Measurements from ENCODE around the gene PGLYRP3.

PGLYRP3 gene

DNA sequence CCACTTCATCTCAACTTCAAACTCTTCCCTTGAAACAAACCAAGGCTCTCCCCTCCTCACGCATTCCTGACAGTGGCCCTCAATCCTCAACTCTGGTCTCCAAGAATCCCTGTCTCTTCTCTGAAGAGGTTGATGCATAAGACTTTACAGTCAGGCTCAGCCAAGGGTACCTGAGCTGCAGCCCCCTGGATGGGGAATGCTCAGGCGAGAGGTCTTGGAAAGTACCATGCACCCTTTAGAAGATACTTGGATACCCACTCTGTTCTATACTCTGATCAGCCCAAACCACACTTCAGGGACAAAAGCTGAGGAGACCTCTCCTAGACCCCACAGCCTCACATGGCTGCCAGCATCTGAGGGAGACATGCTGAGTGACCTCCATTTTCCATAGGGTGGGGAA is 536 bp upstream of the PGLYRP3 start:
- DNase-seq = no peak

DNA sequence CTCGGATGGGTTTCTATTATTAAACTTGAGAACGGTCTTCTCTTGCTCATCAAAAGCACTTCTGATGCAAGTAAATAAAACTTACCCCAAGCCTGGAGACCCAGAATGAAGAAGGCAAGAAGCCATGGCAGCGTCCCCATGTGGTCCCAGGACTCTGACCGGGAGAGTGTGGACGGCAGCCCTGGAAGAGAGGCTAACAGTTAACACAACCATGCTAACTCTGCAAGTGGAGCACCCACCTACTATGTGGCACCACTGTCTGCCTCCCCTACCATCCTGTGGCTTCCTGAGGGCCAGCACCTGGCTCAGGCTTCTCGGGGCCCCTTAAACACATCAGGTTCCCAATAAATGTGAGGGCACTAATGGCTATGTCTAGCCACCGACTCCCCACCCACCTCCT is 2.2 kb downstream of the PGLYRP3 start:
- no peak for DNase-seq

DNA sequence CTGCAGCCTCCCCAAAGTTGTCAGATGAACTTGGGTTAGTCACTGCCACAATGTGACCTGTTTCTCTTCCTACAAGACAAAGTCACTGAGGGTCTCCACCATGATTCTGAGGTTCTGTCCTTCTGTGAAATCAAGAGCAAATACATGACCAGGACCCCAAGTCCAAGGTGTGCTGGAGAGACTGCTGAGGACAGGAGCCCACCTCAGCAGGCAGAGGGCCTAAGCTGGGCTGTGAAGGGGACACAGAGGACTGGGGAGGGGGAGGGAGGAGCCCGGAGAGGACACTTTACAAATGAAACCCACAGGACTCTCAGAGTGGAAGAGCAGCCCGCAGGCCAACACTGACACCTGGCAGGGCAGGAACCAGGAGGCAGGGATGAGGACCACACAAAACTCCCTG is 3.3 kb downstream of the PGLYRP3 start:
- DNase-seq = no peak

DNA sequence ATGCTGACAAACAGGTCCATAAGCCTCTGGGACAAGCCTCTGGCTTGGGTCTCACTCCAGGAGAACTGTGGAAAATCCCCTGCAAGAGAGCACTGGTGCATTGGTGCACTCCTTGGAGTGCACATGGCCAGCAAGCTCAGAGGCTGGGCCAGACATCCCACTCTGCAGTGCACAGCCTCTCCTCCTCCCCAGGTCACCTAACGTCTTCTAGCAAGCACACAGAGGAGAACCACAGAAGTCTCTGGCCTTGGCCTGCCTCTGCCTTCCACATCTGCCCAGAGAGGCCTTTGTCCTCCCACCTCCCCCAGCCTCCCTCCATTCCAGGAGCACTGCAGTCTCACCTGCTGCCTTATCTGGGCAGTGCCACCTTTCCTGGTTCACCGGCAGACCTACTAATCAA is 4.2 kb downstream of the PGLYRP3 start:
- DNase-seq = no peak

DNA sequence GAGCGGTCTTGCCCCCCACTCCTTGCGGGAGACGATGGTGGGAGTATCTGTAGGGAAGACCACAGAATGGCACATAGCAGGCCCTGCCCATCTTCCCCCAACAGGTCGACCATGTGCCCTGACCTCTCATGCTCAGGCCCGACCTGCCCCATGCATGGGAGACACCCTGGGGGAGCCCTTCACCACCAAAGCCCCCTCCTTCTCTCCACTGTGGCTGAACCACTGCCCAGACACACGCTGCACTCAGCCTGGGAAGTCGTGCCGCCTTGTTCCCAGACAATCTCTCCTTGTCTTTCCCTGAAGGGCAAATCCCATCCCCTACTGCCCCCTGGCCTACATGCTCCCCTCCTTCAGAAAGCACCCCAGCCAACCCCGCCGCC is 5.5 kb downstream of the PGLYRP3 start:
- DNase-seq = no peak

DNA sequence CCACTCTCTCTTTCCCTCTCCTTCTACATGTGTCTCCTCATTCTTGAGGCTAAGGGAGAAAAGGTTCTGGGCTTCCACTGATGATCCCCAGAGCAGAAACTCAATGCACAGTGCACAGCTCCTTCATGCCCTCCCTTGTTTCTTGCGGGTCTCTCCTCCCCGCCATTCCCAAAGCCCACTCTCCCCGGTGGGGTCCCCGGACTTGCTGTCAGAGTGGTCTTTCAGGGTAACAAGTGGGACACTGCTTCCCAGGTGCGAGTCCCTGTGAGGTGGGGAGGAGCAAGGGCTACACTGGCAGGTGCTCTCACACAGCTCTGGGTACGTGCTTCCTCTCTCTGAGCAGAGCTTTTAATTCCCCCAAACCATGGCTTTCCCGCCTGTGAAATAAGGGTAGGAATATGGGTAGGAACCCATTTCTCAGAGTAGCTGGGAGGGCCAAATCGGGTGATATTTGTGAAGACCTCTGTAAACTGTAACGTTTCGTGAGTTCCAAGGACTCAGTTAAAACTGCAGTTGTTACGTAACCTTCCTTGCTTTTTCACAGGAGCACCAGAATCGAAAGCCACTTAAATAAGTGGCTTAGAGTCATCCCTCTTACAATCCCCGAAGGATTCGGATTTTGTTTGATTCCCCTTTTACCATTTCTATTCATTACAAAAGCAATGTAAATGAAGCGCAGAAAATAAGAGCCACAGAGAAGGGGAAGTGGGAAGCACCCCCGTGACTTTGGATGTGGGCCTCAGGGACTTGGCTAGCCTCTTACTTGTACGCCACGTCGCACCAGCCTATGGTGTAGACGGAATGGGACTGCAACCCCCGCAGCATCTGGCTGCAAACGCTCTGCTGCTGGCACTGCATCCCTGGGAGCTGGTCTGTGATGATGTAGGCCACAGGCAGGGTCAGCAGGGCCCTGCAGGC is 6.2 kb downstream of the PGLYRP3 start:
- no peak for DNase-seq

DNA sequence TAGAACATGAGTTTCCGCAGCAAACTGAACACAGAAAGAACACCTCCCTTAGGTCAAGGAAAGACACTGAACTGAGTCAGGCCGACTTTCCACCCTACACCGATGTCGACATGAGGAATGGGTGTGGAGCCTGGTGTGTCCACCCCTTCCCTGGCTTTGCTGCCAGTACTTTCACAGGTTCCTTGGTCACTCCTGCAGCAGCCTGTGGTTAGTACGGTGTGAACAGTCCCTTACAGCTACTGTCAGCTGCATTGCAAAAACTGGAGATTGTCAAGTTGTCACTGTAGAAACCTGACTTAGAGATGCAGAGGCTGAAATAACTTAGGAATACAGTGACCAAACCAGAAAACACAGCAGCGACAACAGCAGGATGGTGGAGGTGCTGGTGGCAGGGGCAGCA is 7.1 kb downstream of the PGLYRP3 start:
- DNase-seq = no peak

DNA sequence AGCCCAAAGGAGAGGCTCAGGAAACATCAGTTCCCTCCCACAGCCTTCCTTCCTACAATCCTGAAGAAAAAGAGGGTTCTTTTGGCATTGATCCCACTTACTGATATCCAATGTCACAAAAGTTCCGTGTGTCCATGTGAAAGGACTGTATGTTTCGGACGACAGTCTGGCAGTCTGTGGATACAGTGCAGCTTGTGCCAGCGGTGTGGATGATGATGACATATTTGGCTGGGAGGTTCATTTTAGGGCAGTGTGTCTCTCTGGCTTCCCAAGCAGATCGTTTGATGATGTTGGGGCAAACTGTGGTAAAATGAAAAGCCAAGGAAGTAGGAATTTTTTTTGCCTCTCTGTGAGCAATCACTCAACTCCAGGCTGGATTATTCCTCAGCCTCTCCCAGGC is 10.4 kb downstream of the PGLYRP3 start:
- no peak for DNase-seq

DNA sequence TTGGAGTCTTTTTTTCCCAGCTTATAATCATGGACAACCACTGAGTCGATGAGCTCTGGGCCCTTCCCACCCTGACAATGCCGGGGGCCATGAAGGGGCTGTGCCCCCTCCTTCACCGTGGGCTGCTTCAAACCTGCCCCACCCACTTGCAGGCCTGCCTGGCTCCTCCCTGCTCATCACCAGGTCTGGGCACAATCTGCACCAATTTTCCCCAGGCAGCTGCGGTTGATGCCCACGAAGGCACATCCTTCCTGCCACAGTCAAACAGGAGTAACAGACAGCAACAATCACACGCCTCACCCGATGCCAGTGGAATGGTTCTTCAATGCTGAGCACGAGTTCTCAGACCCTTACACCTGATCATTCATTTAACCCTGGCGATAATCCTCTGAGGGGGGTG is 18.9 kb downstream of the PGLYRP3 start:
- no peak for DNase-seq

DNA sequence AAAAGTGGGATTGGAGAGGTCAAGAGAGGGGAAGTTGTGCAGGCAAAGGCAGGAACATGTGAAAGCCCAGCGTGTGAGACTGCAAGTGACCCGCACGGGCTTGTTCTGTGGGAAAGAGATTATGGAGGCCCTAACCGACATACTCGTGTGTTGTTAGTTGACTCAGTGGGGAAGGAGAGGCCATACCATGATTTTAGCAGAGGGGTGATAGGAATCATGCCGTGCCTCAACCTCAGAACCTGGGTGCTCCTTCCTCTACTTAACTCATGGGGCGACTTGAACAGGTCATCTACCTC is 19.3 kb downstream of the PGLYRP3 start:
- DNase-seq = no peak

DNA sequence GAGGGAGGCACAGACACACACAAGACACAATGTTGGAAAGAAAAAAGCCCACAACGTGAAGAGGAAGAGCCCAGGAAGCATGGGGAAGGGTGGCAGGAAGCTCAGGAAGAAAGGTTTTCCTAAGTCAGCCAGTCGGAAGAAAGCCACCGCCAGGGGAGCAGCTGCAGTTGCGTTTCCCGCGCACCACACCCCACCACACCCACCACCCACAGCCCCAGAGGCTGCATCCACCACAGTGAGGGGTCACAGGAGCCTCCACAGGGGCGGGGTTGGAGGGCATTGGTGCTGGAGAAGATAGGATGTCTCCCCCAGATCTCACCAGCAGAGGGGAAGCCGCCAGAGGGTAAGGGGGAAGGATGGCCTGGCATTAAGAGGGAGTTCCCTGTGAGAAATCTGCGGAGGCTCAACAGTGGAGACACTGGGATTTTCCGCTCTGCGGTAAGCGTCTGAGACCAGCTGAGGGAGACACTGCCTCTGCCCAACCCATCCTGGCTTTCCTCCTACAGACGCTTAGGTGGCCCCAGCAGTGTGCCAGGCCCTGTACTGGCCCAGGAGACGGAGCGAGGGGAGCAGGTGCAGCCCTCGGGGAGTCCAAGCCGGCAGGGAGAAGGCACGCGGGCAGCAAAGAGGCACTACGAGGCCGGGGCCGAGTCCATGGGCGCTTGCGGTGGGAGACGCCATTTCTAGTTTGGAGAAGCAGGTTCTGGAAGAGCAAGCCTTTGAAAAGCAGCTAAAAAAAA is 19.8 kb downstream of the PGLYRP3 start:
- no peak for DNase-seq

DNA sequence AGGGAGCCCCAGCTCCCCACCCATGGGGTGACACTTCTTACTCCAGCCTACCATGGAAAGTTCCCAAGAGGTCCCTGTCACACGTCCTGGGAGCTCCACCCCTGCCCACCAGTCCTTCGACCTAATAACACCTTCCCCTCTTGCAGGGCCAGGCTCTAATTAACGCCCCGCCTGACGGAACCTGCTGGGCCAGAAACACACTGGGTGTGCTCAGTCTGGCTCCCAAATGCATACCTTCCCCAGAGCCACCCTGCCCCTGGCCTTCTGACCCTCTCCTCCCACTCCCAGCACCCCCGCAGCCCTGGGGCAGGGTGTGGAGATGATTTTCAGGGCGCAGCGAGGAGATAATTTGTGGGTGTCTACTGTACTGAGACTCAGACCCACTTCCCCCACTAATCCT is 20.6 kb downstream of the PGLYRP3 start:
- no peak for DNase-seq

DNA sequence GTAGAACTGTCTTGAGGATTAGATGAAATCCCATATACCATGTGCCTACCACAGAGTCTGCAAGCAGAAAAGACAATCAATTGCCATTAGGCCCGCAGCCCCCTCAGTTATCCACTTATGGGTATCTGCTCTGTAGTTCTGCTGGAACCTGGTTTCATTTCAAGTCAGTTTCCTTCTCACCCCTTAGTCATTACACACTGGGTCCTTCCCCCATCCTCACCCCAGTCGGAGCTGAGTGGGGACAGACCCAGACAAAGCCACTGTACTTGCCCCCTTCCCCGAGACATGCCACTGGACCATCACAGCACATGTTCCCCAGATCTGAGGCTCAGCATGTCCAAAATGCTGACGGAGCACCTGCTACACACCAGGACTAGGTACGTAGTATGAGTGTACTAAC is 21.2 kb downstream of the PGLYRP3 start:
- no peak for DNase-seq

DNA sequence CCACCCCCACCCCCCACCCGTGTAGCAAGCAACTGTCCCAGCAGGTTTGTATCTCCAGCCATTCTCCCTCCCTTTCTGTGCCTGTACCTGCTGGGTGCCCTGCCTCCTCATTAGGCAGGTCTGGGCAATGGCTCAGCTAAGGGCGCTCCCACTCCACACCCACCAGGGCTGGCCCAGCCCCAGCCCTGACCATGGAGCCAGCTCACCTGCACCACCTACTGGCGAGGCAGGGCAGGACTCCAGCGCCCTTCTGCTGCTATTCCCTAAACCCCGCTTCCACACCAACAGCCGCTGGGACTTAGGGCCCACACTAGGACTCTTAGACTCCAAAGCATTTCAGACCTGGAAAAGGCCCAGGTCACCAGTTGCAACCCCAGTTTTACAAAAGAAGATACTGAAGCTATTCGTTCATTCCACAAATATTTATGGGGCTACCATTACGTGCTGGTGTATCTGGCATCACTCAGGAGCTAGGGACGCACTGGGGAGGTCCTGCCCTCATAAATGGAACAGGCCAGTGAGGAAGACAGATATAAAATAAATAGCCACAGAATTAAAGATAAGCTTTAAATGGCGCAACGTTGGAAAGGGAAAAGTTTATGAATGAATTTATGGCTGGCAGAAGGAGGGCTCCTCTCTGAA is 24.0 kb downstream of the PGLYRP3 start:
- DNase-seq = no peak

DNA sequence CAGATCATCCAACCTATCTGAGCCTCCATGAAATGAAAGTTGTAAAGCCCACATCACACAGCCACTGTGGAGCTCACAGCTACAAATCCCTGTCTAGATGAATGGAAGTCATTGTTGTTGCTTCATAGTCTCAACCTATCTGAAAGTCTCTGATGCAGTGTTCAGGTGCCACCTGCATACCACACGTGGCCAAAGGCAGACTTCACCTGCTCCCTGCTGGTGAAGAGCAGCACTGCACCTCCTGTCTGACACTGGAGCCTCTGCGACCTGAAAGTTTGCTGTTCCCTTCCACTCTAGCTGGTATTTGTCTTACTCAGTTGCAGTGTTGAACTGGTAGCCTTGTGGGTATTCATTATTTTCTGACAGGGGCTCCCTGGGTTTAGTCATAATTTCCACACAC is 34.9 kb downstream of the PGLYRP3 start:
- DNase-seq = no peak

DNA sequence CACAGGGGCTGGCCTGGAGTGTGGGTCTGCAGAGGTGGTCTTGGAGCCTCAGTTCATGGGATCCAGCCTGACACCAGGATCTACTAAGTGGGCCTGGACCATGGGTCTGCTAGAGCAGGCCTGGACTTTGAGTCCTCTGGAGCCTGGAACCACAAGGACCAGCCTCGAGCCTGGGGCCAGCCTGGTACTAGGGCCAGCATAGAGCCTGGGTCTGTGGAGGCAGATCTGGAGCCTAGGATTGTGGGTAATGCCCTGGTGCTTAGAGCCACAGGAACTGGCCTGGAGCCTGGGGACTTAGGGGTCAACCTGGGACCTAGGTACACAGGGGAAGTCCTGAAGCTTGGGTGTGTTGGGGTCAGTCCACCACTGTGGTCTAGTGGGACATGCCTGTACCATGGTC is 40.6 kb downstream of the PGLYRP3 start:
- no peak for DNase-seq

DNA sequence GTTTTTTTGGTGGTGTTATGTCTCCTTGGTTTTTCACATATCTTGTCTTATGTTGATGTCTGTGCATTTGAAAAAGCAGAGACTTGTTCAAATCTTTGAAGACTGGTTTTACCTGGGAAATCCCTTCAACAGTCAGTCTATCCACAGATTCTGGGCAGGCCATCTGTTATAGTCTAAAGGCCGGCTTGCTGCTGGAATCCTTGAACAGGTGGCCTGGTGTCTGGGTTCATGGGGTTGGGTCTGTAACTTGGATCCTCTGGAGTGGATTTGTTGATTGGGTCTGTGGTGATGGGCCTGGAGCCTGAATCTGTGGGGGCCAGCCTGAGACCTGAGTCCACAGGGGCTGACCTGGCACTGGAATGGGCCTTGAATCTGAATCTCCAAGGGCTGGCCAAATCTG is 41.0 kb downstream of the PGLYRP3 start:
- no peak for DNase-seq

DNA sequence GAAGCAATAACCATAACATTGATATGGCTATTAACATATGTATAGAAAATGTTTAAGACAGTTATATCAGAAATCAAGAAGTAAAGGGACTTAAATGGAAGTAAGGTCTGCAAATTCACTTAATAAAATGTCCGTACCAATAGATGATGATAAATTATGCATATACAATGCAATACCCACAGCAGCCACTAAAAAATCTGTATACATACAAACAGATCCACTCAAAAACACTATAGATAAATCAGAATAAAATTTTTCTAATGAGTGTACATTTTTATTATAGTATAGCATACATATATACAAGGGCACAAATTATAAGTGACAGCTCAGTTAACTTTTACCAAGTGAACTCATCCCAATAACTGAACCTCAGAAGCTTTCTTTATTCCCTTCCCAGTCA is 47.3 kb downstream of the PGLYRP3 start:
- DNase-seq = no peak

DNA sequence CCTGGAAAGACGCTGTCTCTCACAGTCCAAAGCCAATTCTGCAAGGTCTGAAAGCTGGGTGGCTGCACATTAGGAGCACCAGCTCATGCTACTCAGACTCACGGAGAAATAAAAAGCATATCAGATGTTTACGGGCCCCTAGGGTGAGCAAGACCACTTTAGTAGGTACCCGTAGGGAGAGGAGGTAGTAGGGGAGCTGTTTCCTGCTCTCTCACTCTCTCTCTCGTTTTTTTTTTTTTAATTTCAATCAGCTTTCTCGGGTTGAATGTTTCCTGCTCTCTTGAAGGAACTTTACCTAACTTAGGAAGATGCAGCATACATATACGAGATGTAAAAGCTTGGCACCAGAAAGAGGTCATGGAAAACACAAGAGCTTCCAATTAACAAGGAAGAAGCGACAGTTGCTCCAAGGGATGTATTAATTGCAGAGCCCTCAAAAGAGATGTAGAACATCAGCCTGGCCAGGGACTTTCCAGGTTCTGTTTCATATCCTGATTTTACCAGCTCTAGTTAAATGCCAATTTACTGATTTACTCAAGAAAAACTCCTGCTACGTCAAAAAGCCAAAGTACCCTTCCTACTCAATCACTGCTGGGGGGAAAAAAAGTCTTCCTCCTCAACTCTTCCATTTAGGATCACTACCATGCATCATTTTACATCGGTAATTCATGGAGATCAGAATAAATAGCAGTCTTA is 50.1 kb downstream of the PGLYRP3 start:
- no peak for DNase-seq

DNA sequence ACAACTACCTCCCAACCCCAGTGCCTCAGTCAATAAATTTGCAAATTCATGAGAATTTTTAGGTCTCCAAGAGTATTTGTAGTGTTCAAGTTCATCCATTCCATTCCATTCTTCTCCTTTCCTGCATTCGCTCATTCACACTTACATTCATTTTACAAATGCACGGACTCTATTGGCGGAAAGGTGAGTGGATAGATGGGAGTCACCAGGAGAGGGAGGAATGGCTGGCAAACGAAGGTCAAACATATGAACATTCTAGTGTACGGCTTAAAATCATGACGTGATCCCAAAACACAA is 50.7 kb downstream of the PGLYRP3 start:
- DNase-seq = no peak

DNA sequence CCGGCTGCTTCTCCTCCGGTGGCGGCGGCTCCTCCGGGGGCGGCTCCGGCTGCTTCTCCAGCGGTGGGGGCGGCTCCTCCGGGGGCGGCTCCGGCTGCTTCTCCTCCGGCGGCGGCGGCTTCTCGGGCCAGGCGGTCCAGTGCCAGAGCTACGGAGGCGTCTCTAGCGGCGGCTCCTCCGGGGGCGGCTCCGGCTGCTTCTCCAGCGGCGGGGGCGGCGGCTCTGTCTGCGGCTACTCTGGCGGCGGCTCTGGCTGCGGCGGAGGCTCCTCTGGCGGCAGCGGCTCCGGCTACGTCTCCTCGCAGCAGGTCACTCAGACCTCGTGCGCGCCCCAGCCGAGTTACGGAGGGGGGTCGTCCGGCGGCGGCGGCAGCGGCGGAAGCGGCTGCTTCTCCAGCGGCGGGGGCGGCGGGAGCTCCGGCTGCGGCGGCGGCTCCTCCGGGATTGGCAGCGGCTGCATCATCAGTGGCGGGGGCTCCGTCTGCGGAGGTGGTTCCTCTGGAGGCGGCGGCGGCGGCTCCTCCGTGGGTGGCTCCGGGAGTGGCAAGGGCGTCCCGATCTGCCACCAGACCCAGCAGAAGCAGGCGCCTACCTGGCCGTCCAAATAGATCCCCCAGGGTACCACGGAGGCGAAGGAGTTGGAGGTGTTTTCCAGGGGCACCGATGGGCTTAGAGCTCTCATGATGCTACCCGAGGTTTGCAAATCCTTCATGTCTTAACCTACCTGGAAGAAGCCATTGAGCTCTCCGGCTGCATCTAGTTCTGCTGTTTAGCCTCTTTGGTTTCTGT is 51.3 kb downstream of the PGLYRP3 start:
- peak; percentile 21 for DNase-seq

DNA sequence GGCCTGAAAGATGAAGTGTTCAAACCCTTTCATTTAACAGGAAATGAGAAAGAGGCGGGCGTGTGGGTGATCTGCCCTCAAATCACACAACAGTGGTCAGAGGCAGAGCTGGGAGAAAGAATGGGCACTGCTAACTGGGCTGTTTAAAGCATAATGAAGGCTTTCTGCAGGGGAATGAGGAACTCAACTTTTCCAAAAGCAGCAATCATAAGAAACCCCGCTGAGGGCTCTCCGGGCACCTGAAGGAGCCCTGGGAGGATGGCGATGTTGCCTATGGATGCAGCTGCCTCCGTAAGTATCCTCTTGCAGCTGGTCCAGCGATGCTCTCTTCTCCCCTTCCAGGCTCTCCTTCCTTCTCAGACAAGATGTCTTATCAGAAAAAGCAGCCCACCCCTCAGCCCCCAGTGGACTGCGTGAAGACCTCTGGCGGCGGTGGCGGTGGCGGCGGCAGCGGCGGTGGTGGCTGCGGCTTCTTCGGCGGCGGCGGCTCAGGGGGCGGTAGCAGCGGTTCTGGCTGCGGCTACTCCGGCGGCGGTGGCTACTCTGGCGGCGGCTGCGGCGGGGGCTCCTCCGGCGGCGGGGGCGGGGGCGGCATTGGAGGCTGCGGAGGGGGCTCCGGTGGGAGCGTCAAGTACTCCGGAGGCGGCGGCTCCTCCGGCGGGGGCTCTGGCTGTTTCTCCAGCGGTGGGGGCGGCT is 52.0 kb downstream of the PGLYRP3 start:
- DNase-seq = no peak
